HepG2 (cell line): ENCODE measurements around the gene DHCR7. TPM values are rescaled to one million over a fixed set of nuclear protein-coding genes. Genes with fewer than 3 reads are reported as not detected.

Experiments used
- ATAC-seq: fragments of 200-7000 bp; cut with Tn5 transposase; 3 replicates; pipeline ENCODE4 v1.9.1; 2020; ENCODE audit warnings: mild to moderate bottlenecking, moderate library complexity
- BruUV-seq: library from RNA; stranded (reverse); fragments of 400-500 nt; replicated peaks from 2 replicates; lab custom pipeline; 2021; lab: Mats Ljungman, UMichigan
- CTCF ChIA-PET: fragments of 300-600 bp; formaldehyde crosslinking; extraction: SDS; loops from one replicate; lab custom pipeline; 2021; ENCODE audit warnings: low total read pairs, inconsistent platforms, low intra/inter-chr PET ratio; lab: Yijun Ruan, JAX
- POLR2A ChIA-PET: fragments of 350-600 bp; sonication (Branson Sonifier 250); formaldehyde crosslinking; loops from one replicate; lab custom pipeline; 2020; ENCODE audit warnings: antibody characterized with exemption, inconsistent platforms; lab: Yijun Ruan, JAX
- DNase-seq: peaks from one replicate; pipeline ENCODE4 v3.0.0-alpha.2; 2015; ENCODE audit warnings: low spot score
- FAIRE-seq: peaks from 3 replicates; lab custom pipeline; 2011; peaks lifted over from hg19 to GRCh38; lab: Jason Lieb, UNC
- H2AFZ ChIP-seq: one replicate; pipeline ENCODE4 v1.6.1; 2011; ENCODE audit warnings: low read length, inconsistent platforms
- H3K27ac ChIP-seq: fragments of 300-600 bp; 3 replicates; pipeline ENCODE4 v1.8.0; 2011; ENCODE audit warnings: mixed run types, mild to moderate bottlenecking, mixed read lengths, low read length, inconsistent platforms; ENCODE audit not compliant: insufficient read depth; ENCODE audit errors: extremely low read length
- H3K27me3 ChIP-seq, 2 experiments: fragments of 200-600 bp in 1 of 2; 2 replicates in 1 of 2; 3 replicates in 1 of 2; pipeline versions ENCODE4 v1.6.0 to v1.8.0; 2011; ENCODE audit warnings: low read length in 2 of 2, mild to moderate bottlenecking in 2 of 2, moderate library complexity in 2 of 2, inconsistent platforms in 1 of 2; ENCODE audit not compliant: insufficient read depth in 2 of 2, control insufficient read depth in 1 of 2
- H3K36me3 ChIP-seq, 2 experiments: fragments of 200-600 bp in 1 of 2; replicated peaks in 1 of 2; 2 replicates in 1 of 2; 3 replicates in 1 of 2; pipeline versions ENCODE4 v1.5.1 to v1.8.0; 2011; ENCODE audit warnings: low read length in 2 of 2, inconsistent platforms in 1 of 2; ENCODE audit not compliant: insufficient read depth in 2 of 2, control insufficient read depth in 1 of 2
- H3K4me1 ChIP-seq: 2 replicates; pipeline ENCODE4 v1.5.1; 2012; ENCODE audit warnings: low read length, inconsistent platforms; ENCODE audit not compliant: insufficient read depth
- H3K4me2 ChIP-seq: 2 replicates; pipeline ENCODE4 v1.6.0; 2011; ENCODE audit warnings: low read depth, low read length, inconsistent platforms
- H3K4me3 ChIP-seq, 3 experiments: fragments of 200-600 bp in 1 of 3; sonication (generic), shearing (Covaris generic) in 1 of 3; replicated peaks in 1 of 3; 2 replicates each; pipeline ENCODE4 v1.5.1; 2011 to 2016; ENCODE audit warnings: low read length in 3 of 3, inconsistent platforms in 2 of 3, low read depth in 2 of 3, mild to moderate bottlenecking in 2 of 3, control low read depth in 1 of 3, mixed read lengths in 1 of 3; ENCODE audit not compliant: insufficient read depth in 1 of 3
- H3K79me2 ChIP-seq: one replicate; pipeline ENCODE4 v1.6.1; 2011; ENCODE audit warnings: low read length, inconsistent platforms; ENCODE audit not compliant: insufficient read depth
- H3K9ac ChIP-seq: 2 replicates; pipeline ENCODE4 v1.6.0; 2011; ENCODE audit warnings: mild to moderate bottlenecking, low read depth, low read length, inconsistent platforms; ENCODE audit not compliant: insufficient read depth
- H3K9me3 ChIP-seq: 2 replicates; pipeline ENCODE4 v1.5.1; 2012; ENCODE audit warnings: mild to moderate bottlenecking, low read length
- H4K20me1 ChIP-seq: 2 replicates; pipeline ENCODE4 v1.6.0; 2011; ENCODE audit warnings: inconsistent platforms, mild to moderate bottlenecking, low read length, moderate library complexity; ENCODE audit not compliant: insufficient read depth
- ARID2 ChIP-seq: sonication (generic); formaldehyde crosslinking; IDR thresholded peaks from 2 replicates; pipeline ENCODE4 v1.8.1; 2022; ENCODE audit warnings: mild to moderate bottlenecking, missing genetic modification reagents, borderline replicate concordance
- ATRX ChIP-seq: sonication (generic); formaldehyde crosslinking; IDR thresholded peaks from 2 replicates; pipeline ENCODE4 v1.4.0; 2020; ENCODE audit warnings: missing genetic modification reagents, borderline replicate concordance
- FOSL2 ChIP-seq: sonication (generic); formaldehyde crosslinking; IDR thresholded peaks from 2 replicates; pipeline ENCODE4 v1.4.0; 2020; ENCODE audit warnings: missing genetic modification reagents
- GABPB1 ChIP-seq: IDR thresholded peaks from 2 replicates; pipeline ENCODE4 v1.6.1; 2016; ENCODE audit warnings: mild to moderate bottlenecking, missing genetic modification reagents, moderate library complexity, missing compliant biosample characterization
- GPN1 ChIP-seq: sonication (generic); formaldehyde crosslinking; IDR thresholded peaks from 2 replicates; pipeline ENCODE4 v1.5.1; 2020; ENCODE audit warnings: missing genetic modification reagents, borderline replicate concordance
- POLR2AphosphoS2 ChIP-seq: IDR thresholded peaks from 2 replicates; pipeline ENCODE4 v1.6.1; 2011; ENCODE audit warnings: low read depth, low read length, improper control_type of control experiment
- PRPF4 ChIP-seq: fragments of 200-400 bp; formaldehyde crosslinking; IDR thresholded peaks from 2 replicates; pipeline ENCODE4 v1.6.1; 2016; ENCODE audit warnings: low read length, low read depth; ENCODE audit not compliant: poor library complexity, severe bottlenecking
- RAD51 ChIP-seq: fragments of 450-650 bp; IDR thresholded peaks from 2 replicates; pipeline ENCODE4 v1.6.1; 2016; ENCODE audit warnings: borderline replicate concordance
- RFX1 ChIP-seq: fragments of 450-650 bp; IDR thresholded peaks from 2 replicates; pipeline ENCODE4 v1.6.1; 2017
- ZBTB3 ChIP-seq: sonication (generic); formaldehyde crosslinking; IDR thresholded peaks from 2 replicates; pipeline ENCODE4 v1.4.0; 2020; ENCODE audit warnings: low read depth, mild to moderate bottlenecking, moderate library complexity, missing genetic modification reagents, borderline replicate concordance
- ZFP36 ChIP-seq: fragments of 150-350 bp; IDR thresholded peaks from 2 replicates; pipeline ENCODE4 v1.6.1; 2018; ENCODE audit warnings: borderline replicate concordance, low read length, low read depth; ENCODE audit not compliant: partially characterized antibody
- ZFP41 ChIP-seq: sonication (generic); formaldehyde crosslinking; IDR thresholded peaks from 2 replicates; pipeline ENCODE4 v1.4.0; 2020; ENCODE audit warnings: mild to moderate bottlenecking, missing genetic modification reagents, borderline replicate concordance
- ZNF263 ChIP-seq: sonication (generic); formaldehyde crosslinking; IDR thresholded peaks from 2 replicates; pipeline ENCODE4 v1.4.0; 2020; ENCODE audit warnings: missing genetic modification reagents
- ZNF605 ChIP-seq: sonication (generic); formaldehyde crosslinking; IDR thresholded peaks from 2 replicates; pipeline ENCODE4 v1.8.0; 2022; ENCODE audit warnings: mild to moderate bottlenecking, missing genetic modification reagents
- ZSCAN30 ChIP-seq: sonication (generic); formaldehyde crosslinking; IDR thresholded peaks from 2 replicates; pipeline ENCODE4 v1.5.0; 2020; ENCODE audit warnings: mild to moderate bottlenecking, missing genetic modification reagents
- WGBS: methylation state at CpG from one replicate; pipeline ENCODE4 v1.1.6; 2017; ENCODE audit warnings: low lambda C conversion rate; 5-methylcytosine and 5-hydroxymethylcytosine counted together
- in situ Hi-C: cut with HindIII; loops from 2 replicates; pipeline ENCODE4 v1.10.0; 2017; ENCODE audit warnings: low pct_unique_long_range_greater_than_20kb; ENCODE audit not compliant: extremely low pct_ligation_motif_present
- intact Hi-C: fragments of 100-400 bp; cut with micrococcal nuclease; formaldehyde crosslinking; loops from one replicate; pipeline ENCODE4 v1.10.0; 2022; ENCODE audit not compliant: unreplicated experiment
- polyA plus RNA-seq, 8 experiments: library from polyadenylated mRNA; depleted of rRNA in 3 of 8; stranded (reverse) in 7 of 8; unstranded in 1 of 8; fragments of >200 nt; fragmentation: Illumina TruSeq in 4 of 8; extraction: Trizol in 4 of 8; gene quantifications; 2 replicates each; pipeline versions ENCODE4 v1.2.1 to v1.2.3, GENCODE V29; 2011 to 2016; ENCODE audit warnings: low read depth in 4 of 8, missing spikeins in 1 of 8, mixed read lengths in 1 of 8; ENCODE audit not compliant: insufficient read depth in 1 of 8
- total RNA-seq, 5 experiments: library from RNA; depleted of rRNA; stranded (reverse); fragments of >200 nt; fragmentation: Illumina TruSeq; extraction: Trizol; gene quantifications; 2 replicates each; pipeline ENCODE4 v1.2.3, GENCODE V29; 2016; ENCODE audit warnings: low read depth in 1 of 5
- TF ChIP-seq, protein P1 (sequence below): sonication (generic); formaldehyde crosslinking; conservative IDR thresholded peaks from 2 replicates; pipeline ENCODE4 v1.4.0; 2020; ENCODE audit warnings: missing genetic modification reagents
- TF ChIP-seq, protein P2 (sequence below): sonication (generic); formaldehyde crosslinking; IDR thresholded peaks from 2 replicates; pipeline ENCODE4 v1.9.0; 2021; ENCODE audit warnings: missing genetic modification reagents, mild to moderate bottlenecking, borderline replicate concordance
- TF ChIP-seq, protein P3 (sequence below): sonication (generic); formaldehyde crosslinking; IDR thresholded peaks from 2 replicates; pipeline ENCODE4 v1.5.0; 2020; ENCODE audit warnings: mild to moderate bottlenecking, low read depth, missing genetic modification reagents, borderline replicate concordance
- TF ChIP-seq, protein P4 (sequence below): sonication (generic); formaldehyde crosslinking; IDR thresholded peaks from 2 replicates; pipeline ENCODE4 v1.4.0; 2020; ENCODE audit warnings: mild to moderate bottlenecking, missing genetic modification reagents
- TF ChIP-seq, protein P5 (sequence below): sonication (generic); formaldehyde crosslinking; IDR thresholded peaks from 2 replicates; pipeline ENCODE4 v1.5.0; 2020; ENCODE audit warnings: mild to moderate bottlenecking, missing genetic modification reagents

DHCR7 gene
- total and polyA plus RNA-seq, 2 of the 13 experiments (the other 11 are each of a cell fraction or from before 2014, with no cell fraction given): 96.0 to 143 TPM

DNA sequence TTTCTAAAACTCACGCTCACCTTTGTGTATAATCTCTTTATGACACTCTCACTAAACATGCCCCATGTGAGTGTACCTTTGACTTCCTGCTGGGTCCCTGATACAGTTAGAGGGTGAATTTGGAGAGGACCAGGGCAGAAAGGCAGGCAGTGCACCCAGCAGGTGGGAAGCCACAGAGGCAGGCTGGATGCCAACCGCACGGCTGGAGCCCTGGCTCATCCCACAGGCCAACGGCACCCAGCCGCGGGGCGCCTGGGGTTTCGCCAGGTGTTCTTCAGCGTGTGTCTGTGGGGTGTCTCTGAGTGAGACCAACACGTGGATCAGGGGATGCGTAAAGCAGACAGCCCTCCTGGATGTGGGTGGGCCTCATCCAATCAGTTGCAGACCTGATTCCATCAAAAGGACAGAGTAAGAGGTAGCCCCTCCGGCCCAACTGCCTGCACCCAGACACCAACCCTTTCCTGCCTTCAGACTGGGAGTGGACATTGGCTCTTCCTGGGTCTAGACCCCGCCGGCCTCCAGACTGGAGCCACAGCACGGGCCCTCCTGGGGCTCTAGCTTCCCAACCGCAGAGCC is 51.6 kb downstream of the DHCR7 start:
- intact Hi-C loops: no loop called here

More for the DNA sequence above, 51.6 kb downstream of the DHCR7 start:
- no peak for ATAC-seq
- in situ Hi-C loops: no loop called here
- no peak overlapping the region for H3K4me2 ChIP-seq
- no peak overlapping the region for H3K9ac ChIP-seq
- POLR2A ChIA-PET: no interaction called here
- no peak for FAIRE-seq
- no peak for DNase-seq
- peaks cover 25% of the 10 kb centered on the region for H3K4me1 ChIP-seq
- H3K36me3 ChIP-seq: no peaks in the 10 kb centered on the region
- H4K20me1 ChIP-seq: no peaks in the 10 kb centered on the region; the same call in 1 of the 2 replicates
- CTCF ChIA-PET: no interaction called here
- TF ChIP-seq, protein P1, sequence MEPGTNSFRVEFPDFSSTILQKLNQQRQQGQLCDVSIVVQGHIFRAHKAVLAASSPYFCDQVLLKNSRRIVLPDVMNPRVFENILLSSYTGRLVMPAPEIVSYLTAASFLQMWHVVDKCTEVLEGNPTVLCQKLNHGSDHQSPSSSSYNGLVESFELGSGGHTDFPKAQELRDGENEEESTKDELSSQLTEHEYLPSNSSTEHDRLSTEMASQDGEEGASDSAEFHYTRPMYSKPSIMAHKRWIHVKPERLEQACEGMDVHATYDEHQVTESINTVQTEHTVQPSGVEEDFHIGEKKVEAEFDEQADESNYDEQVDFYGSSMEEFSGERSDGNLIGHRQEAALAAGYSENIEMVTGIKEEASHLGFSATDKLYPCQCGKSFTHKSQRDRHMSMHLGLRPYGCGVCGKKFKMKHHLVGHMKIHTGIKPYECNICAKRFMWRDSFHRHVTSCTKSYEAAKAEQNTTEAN (CRISPR knock-in tag): no peak
- no peak for TF ChIP-seq ZSCAN30 (CRISPR knock-in tag)
- no peak for TF ChIP-seq ATRX (CRISPR knock-in tag)
- TF ChIP-seq, protein P2, sequence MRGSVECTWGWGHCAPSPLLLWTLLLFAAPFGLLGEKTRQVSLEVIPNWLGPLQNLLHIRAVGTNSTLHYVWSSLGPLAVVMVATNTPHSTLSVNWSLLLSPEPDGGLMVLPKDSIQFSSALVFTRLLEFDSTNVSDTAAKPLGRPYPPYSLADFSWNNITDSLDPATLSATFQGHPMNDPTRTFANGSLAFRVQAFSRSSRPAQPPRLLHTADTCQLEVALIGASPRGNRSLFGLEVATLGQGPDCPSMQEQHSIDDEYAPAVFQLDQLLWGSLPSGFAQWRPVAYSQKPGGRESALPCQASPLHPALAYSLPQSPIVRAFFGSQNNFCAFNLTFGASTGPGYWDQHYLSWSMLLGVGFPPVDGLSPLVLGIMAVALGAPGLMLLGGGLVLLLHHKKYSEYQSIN (CRISPR knock-in tag): no peak
- TF ChIP-seq GABPB1 (CRISPR knock-in tag): no peak
- no peak for TF ChIP-seq ZFP41 (CRISPR knock-in tag)
- no peak for TF ChIP-seq ZFP36
- TF ChIP-seq GPN1 (CRISPR knock-in tag): no peak
- TF ChIP-seq, protein P3, sequence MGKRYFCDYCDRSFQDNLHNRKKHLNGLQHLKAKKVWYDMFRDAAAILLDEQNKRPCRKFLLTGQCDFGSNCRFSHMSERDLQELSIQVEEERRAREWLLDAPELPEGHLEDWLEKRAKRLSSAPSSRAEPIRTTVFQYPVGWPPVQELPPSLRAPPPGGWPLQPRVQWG (CRISPR knock-in tag): no peak
- no peak for TF ChIP-seq ZNF605 (CRISPR knock-in tag)
- no peak for TF ChIP-seq RAD51
- no peak for TF ChIP-seq ZNF263 (CRISPR knock-in tag)
- TF ChIP-seq, protein P4, sequence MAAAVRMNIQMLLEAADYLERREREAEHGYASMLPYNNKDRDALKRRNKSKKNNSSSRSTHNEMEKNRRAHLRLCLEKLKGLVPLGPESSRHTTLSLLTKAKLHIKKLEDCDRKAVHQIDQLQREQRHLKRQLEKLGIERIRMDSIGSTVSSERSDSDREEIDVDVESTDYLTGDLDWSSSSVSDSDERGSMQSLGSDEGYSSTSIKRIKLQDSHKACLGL: no peak
- TF ChIP-seq, protein P5, sequence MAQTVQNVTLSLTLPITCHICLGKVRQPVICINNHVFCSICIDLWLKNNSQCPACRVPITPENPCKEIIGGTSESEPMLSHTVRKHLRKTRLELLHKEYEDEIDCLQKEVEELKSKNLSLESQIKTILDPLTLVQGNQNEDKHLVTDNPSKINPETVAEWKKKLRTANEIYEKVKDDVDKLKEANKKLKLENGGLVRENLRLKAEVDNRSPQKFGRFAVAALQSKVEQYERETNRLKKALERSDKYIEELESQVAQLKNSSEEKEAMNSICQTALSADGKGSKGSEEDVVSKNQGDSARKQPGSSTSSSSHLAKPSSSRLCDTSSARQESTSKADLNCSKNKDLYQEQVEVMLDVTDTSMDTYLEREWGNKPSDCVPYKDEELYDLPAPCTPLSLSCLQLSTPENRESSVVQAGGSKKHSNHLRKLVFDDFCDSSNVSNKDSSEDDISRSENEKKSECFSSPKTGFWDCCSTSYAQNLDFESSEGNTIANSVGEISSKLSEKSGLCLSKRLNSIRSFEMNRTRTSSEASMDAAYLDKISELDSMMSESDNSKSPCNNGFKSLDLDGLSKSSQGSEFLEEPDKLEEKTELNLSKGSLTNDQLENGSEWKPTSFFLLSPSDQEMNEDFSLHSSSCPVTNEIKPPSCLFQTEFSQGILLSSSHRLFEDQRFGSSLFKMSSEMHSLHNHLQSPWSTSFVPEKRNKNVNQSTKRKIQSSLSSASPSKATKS (CRISPR knock-in tag): no peak
- TF ChIP-seq ZBTB3: no peak
- no peak for TF ChIP-seq RFX1
- no peak for TF ChIP-seq ARID2
- no peak for TF ChIP-seq FOSL2 (CRISPR knock-in tag)
- no peak for TF ChIP-seq POLR2AphosphoS2
- no peak for TF ChIP-seq PRPF4
- no peaks in the 10 kb centered on the region for H3K79me2 ChIP-seq
- H3K4me3 ChIP-seq: no peak overlapping the region
- H3K27ac ChIP-seq: no peak overlapping the region
- no peaks in the 10 kb centered on the region for H3K9me3 ChIP-seq
- 54% methylated on average over 14 of the region's 16 CpGs for WGBS
- no peak overlapping the region for H2AFZ ChIP-seq
- H3K27me3 ChIP-seq: peaks cover 9 to 70% of the 10 kb centered on the region in 2 experiments
- no TSS peak for BruUV-seq
